Measurements from ENCODE around the gene BICC1. TPM values are rescaled to one million over a fixed set of nuclear protein-coding genes. Genes with fewer than 3 reads are reported as not detected.

BICC1 gene
- total RNA-seq, 1 experiment from 2014 or later = 0.67 TPM

- Histone ChIP-seq H3K36me3 (ENCODE audit: control insufficient read depth, insufficient read depth, low read length) (no peaks in the 10 kb centered on the region), H3K9me3 (ENCODE audit: control insufficient read depth, insufficient read depth, low read depth, low read length) (peaks cover 5% of the 10 kb centered on the region; the same call in 1 of the 2 replicates), H3K4me3 (ENCODE audit: low read depth in 2 of 2, low read length in 2 of 2) (no peak overlapping the region), H3K27ac (ENCODE audit: low read length) (no peak overlapping the region), H3K4me1 (ENCODE audit: control insufficient read depth, insufficient read depth, low read length) (no peaks in the 10 kb centered on the region), H3K27me3 (ENCODE audit: control insufficient read depth, insufficient read depth, low read length) (no peaks in the 10 kb centered on the region)
- in situ Hi-C loops (cut with HindIII; ENCODE audit: low pct_unique_long_range_greater_than_20kb, low sequenced_read_pairs) = no loop called here
- TF ChIP-seq TCF7L2 (IDR thresholded peaks at IDR 0.05; ENCODE audit: low read depth, low read length) (no peak), REST (IDR thresholded peaks at IDR 0.05; ENCODE audit: insufficient read depth in 1 of 2, low read depth in 2 of 2, low read length in 1 of 2) (no peak), SIN3A (IDR thresholded peaks at IDR 0.05; ENCODE audit: borderline replicate concordance, insufficient read depth, low read depth, low read length) (no peak), CTCF (IDR thresholded peaks at IDR 0.05) (no peak), POLR2AphosphoS5 (IDR thresholded peaks at IDR 0.05; ENCODE audit: low read depth, low read length) (no peak)
- ChIA-PET CTCF (no interaction called here), POLR2A (no interaction called here)
- intact Hi-C loops (cut with micrococcal nuclease; ENCODE audit: unreplicated experiment) = no loop called here
- DNase-seq (ENCODE audit: low read depth, low spot score) (no peak), ATAC-seq (no peak)
- BruUV-seq (replicated peaks) = no TSS peak
Observed at GRCh38 chr10:58662314-58662713, 149.6 kb downstream of the BICC1 start.

GRCh38 chr10:58665361-58665760, 152.7 kb downstream of the BICC1 start:
- no TSS peak for BruUV-seq (replicated peaks)
- POLR2A ChIA-PET = no interaction called here
- no peak overlapping the region for H3K4me3 ChIP-seq (ENCODE audit: low read depth in 2 of 2, low read length in 2 of 2)
- no peak overlapping the region for H3K27ac ChIP-seq (ENCODE audit: low read length)
- CTCF ChIA-PET = no interaction called here
- H3K36me3 ChIP-seq (ENCODE audit: control insufficient read depth, insufficient read depth, low read length) = no peaks in the 10 kb centered on the region
- intact Hi-C loops (cut with micrococcal nuclease; ENCODE audit: unreplicated experiment) = no loop called here
- no peak for DNase-seq (ENCODE audit: low read depth, low spot score)
- no peaks in the 10 kb centered on the region for H3K27me3 ChIP-seq (ENCODE audit: control insufficient read depth, insufficient read depth, low read length)
- no peak for ATAC-seq
- H3K9me3 ChIP-seq (ENCODE audit: control insufficient read depth, insufficient read depth, low read depth, low read length) = peaks cover 5% of the 10 kb centered on the region; the same call in 1 of the 2 replicates
- in situ Hi-C loops (cut with HindIII; ENCODE audit: low pct_unique_long_range_greater_than_20kb, low sequenced_read_pairs) = no loop called here
- no peaks in the 10 kb centered on the region for H3K4me1 ChIP-seq (ENCODE audit: control insufficient read depth, insufficient read depth, low read length)
- TF ChIP-seq POLR2AphosphoS5 (IDR thresholded peaks at IDR 0.05; ENCODE audit: low read depth, low read length) (no peak), REST (IDR thresholded peaks at IDR 0.05; ENCODE audit: insufficient read depth in 1 of 2, low read depth in 2 of 2, low read length in 1 of 2) (no peak), CTCF (IDR thresholded peaks at IDR 0.05) (no peak), TCF7L2 (IDR thresholded peaks at IDR 0.05; ENCODE audit: low read depth, low read length) (no peak), SIN3A (IDR thresholded peaks at IDR 0.05; ENCODE audit: borderline replicate concordance, insufficient read depth, low read depth, low read length) (no peak)
